ENCODE results near the gene RACK1.

The RACK1 gene

DNA sequence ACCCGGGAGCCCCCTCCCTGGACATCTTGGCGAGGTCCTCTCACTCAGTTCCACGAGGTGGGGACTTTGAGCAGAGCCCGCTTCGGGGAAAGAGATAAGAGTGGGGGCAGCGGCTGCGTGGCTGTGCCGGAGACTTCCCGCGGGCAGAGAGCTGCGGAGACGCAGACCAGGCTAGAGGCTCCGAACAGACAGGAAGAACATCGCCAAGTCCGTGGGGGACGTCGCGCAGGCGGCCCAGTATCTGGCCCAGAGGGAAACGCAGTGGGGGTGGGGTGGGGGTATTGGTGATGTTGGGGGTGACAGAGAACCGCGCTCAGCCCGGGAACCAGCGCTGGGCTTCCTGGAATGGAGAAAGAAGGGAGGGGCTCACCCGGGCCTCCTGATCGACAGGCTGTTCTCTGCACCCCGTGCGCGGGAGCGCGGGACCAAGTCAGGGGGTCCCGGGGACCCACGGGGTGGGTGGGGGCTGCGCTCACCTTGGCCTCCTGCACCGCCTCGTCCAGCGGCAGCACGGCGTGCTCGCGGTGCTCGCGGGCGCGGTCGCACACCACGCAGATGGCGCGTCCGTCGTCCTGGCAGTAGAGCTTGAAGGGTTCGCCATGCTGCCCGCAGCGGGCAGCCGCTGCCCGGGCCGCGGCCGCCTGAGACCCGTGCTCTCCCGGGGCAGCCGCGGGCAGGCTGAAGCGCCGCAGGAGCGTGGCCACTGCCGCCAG is 39.4 kb downstream of the RACK1 start:
- TF ChIP-seq, protein P1, sequence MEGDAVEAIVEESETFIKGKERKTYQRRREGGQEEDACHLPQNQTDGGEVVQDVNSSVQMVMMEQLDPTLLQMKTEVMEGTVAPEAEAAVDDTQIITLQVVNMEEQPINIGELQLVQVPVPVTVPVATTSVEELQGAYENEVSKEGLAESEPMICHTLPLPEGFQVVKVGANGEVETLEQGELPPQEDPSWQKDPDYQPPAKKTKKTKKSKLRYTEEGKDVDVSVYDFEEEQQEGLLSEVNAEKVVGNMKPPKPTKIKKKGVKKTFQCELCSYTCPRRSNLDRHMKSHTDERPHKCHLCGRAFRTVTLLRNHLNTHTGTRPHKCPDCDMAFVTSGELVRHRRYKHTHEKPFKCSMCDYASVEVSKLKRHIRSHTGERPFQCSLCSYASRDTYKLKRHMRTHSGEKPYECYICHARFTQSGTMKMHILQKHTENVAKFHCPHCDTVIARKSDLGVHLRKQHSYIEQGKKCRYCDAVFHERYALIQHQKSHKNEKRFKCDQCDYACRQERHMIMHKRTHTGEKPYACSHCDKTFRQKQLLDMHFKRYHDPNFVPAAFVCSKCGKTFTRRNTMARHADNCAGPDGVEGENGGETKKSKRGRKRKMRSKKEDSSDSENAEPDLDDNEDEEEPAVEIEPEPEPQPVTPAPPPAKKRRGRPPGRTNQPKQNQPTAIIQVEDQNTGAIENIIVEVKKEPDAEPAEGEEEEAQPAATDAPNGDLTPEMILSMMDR (IDR thresholded peaks at IDR 0.05): no peak

DNA sequence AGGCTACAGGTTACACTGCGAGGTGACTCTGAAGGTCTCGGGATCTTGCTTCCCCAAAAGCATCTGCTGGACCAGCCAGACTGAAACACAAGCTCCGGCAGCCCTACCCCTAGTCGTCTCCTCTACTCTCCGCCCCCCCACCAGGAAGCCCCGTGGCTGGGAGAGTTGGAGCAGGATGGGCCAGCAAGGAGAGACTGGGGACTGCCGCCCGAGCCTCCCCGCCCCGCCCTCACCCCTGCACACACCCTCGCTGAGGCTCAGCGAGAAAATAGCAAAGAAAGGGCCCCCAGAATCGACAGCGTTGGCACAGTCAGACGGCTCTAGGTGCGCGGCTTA is 40.0 kb downstream of the RACK1 start:
- TF ChIP-seq, protein P1 (IDR thresholded peaks at IDR 0.05): no peak

DNA sequence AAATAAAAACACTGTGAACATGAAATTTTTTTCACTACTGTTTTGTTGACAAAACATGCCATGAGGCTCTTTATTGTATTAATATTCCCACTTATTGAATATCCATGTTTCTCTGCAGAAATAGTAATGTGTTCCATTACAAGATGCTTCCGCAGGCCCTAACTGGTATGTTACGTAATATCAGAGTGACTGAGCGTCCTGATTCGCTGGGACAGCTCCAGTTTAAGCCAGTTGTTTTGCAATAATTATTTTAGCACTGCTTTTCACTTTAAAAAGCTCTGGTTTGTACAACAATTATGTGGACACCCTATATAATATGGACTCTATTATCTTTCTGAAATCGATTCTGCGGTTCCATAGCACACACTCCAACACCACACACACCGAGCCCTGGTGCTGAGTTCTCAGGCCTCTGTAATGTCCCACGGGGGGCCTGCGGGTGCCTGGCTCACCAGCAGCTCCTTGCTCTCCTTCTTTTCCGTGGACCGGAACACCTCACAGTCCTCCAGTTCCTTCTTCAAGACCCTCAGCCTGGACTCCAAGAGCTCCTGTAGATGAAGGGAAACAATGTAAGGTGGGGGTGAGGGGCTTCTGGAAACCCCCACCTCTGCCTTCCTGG is 40.5 kb downstream of the RACK1 start:
- TF ChIP-seq, protein P1 (IDR thresholded peaks at IDR 0.05): no peak

DNA sequence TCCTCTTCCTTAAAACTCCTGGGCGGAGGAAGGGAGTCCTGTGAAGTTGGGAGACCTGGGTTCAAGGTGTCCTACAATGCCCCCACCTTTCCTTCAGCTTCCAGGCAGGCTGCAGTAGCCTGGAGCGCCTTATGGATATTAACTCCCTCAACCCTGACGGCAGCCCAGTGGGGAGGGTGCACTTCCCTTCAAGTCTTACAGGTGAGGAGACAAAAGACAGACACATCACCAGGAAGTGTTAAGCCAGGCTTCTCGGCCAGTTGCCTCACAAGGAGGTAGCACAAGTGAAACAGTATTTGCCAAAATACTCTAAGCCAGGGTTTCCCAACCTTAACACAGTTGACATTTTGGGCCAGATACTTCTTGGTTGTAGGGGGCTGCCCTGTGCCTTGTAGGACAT is 42.9 kb downstream of the RACK1 start:
- TF ChIP-seq, protein P1 (IDR thresholded peaks at IDR 0.05): no peak

DNA sequence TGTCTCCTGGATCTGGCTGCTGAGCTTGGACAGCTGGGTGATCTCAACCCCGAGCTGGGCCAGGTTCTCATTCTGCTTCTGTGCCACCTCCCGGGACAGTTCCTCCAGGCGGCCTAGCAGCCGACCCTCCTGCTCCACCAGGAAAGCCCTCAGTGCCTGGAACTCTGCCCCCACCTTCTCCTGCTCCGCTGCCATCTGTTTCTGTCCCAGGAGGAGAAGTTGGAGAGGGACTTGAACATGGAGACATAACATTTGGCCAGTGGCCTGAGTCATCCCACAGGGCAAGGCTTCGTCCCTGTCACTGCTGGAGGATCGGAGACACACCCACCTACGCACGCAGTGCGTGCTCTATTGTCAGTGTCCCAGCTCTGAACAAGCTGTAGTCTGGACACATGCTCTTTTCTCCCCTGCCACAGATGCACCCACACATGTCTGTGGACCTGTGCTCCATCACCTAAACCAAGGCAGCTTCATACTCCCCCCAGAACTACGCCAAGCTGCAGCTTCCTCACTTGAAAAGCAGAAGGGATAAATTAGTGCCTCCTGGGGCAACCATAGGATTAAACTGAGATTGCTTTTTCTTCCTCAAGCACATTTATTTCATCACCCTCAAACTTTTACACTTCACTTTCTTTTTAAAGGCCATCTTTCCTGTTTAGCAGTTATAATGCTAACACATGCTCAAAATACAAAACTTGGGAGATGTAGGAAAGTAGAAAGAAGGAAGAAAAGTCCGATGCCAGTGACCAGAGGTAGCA is 43.6 kb downstream of the RACK1 start:
- TF ChIP-seq, protein P1 (IDR thresholded peaks at IDR 0.05): no peak

DNA sequence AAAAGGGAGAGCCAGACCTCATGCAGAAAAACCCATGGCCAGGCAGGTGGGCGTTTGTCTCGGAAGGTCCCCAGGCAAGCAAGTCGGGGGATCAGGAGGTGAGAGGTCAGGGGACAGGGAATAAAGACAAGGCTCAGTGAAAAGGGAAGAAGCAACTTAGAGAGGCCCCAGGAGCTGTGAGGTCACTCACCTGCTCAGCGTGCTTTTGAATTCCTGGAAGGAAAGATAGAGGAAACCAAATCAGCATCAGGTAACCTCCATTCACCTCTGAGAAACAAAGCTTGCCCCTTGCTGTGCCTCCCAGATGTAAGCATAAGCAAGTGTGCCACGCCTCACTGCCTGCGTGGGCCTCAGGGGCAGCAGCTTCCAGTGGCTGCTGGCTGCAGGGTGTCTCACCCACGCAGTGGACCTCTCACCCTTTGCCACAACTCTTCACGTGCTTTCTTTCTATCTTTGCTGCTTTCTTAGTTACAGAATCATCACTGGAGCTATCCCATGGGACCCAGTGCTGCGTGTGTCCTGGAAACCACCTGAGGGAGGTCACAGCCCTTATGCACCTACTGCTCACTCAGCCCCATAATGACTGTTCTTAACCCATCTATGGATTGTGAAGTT is 44.7 kb downstream of the RACK1 start:
- TF ChIP-seq, protein P1 (IDR thresholded peaks at IDR 0.05): no peak

DNA sequence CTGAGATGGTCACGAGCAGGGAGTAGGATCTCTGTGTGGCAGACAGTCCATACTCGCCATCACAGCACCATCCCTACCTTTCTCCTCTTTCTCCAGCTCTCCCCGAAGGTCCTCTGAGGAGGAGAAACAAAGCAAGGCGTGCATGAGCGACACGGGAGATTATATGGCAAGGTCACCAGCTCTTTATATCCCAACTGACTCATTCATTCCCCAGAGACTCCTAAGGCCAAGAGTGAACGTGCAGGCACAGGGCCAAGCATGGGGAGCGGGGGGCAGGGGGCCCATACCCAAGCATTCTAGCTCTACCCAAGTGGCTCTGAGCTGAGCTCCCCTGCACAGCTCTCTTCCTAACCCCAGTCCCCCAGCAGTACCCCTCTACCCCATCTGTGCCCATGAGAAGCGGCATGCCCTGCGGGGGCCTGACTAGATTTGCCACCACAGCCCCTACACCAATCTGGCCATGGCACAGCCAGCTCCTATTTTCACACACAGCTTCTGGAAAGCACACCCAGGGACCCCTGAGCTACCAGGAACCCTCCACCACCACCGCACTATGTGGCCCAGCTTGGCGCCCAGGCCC is 45.5 kb downstream of the RACK1 start:
- TF ChIP-seq, protein P1 (IDR thresholded peaks at IDR 0.05): no peak

Data from LNCAP (cell line).